ENCODE data around the gene MT3.

DNA sequence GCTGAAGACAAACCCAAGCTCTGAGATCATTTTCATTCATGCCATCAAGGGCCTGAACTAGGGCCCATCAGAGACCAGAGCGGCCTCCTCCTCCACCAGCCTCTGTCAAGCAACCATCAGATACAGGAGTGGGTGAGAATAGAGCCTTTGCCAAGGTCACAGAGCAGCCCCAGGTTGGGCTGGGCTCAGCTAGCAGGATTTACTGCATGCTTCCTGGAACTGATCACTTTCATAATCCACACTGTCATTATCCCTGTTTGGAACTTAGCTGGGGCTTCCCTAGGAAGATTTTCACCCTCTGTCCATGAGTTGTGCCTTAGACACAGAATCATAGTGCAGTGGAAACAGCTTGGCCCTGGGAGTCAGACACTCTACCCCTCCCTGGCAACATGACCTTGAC, 19.4 kb upstream of the MT3 start:
- TF ChIP-seq CSRNP3 (CRISPR knock-in tag; IDR thresholded peaks at IDR 0.05): no peak
- TF ChIP-seq ARNTL (CRISPR knock-in tag; IDR thresholded peaks at IDR 0.05; ENCODE audit: borderline replicate concordance, low read depth): no peak
- no peak for TF ChIP-seq POU6F1 (CRISPR knock-in tag; IDR thresholded peaks at IDR 0.05; ENCODE audit: borderline replicate concordance, low read depth)
- TF ChIP-seq, protein P1, sequence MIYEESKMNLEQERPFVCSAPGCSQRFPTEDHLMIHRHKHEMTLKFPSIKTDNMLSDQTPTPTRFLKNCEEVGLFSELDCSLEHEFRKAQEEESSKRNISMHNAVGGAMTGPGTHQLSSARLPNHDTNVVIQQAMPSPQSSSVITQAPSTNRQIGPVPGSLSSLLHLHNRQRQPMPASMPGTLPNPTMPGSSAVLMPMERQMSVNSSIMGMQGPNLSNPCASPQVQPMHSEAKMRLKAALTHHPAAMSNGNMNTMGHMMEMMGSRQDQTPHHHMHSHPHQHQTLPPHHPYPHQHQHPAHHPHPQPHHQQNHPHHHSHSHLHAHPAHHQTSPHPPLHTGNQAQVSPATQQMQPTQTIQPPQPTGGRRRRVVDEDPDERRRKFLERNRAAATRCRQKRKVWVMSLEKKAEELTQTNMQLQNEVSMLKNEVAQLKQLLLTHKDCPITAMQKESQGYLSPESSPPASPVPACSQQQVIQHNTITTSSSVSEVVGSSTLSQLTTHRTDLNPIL (CRISPR knock-in tag; IDR thresholded peaks at IDR 0.05; ENCODE audit: low read depth): no peak
- no peak for TF ChIP-seq PATZ1 (CRISPR knock-in tag; IDR thresholded peaks at IDR 0.05; ENCODE audit: borderline replicate concordance)

Measured in SK-N-SH treated with all-trans-retinoic acid at 6 μM for 48 hours (cell line).